GM19397 (cell line): ENCODE results near the gene FRAT2.
"Not testable (repeated sequence)": the region's sequence is repeated elsewhere in the genome, so short reads cannot be mapped to it uniquely, and the experiment has no call there.

Source experiments
- ATAC-seq: cut with Tn5 transposase; IDR thresholded peaks from one replicate; pipeline ENCODE4 v1.9.1; 2021; ENCODE audit warnings: mild to moderate bottlenecking, moderate library complexity; ENCODE audit not compliant: unreplicated experiment

Gene FRAT2

DNA sequence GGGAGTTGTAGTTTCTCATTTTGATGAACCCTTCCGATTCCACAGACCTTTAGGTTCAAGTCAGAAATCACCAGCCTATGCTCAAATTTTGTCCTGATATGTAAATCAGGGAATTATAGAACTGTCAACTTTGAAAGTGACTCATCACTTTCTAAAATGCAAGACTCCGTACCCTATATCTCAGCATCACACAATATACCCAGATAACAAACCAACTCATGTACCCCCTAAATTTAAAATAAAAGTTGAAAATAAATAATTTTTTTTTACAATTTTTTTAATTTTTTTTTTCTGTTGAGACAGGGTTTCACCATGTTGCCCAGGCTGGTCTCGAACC lies 41.7 kb downstream of the FRAT2 start:
- no peak for ATAC-seq

DNA sequence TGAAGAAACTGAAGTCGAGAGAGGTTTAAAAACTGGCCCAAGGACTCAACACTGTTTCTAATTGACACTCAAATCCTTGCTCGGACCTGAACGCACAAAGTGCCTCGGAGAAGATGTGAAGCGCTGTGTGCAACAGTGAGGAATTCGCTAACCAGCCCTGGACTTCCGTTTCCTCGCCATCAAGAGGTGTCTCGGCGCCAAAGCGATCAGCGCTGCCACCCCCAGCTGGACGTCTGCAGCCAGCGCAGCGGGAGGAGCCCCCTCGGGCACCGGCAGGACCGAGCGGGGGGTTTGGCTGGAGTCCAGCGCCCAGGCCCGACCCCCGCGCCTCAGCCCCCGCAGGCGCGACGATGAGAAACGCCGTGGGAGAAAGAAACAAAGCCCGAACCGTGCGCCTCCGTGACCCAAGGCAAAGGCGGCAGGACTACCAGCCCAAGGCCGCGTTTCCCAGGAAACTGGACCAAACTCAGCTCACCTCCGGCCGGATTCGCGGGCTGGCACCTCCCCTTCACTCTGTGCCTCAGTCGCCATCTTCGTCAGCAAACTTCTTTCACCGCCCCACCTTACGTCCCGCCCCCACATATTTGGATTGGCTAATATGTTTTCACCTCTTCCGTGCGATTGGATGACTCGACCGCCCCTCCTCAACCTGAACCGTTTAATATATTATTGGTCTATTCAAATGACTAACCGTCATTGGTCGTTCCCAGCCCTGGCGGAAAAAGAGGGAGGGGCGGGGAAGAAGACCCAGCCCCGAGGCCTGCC lies 42.2 kb downstream of the FRAT2 start, which contains the start of gene ARHGAP19:
Gene ARHGAP19, minus strand, starts transcription at position 541 of the 765 bp plus-strand sequence. Its CDS starts 10 bp downstream, at position 531.
- peak; percentile 95 for ATAC-seq

DNA sequence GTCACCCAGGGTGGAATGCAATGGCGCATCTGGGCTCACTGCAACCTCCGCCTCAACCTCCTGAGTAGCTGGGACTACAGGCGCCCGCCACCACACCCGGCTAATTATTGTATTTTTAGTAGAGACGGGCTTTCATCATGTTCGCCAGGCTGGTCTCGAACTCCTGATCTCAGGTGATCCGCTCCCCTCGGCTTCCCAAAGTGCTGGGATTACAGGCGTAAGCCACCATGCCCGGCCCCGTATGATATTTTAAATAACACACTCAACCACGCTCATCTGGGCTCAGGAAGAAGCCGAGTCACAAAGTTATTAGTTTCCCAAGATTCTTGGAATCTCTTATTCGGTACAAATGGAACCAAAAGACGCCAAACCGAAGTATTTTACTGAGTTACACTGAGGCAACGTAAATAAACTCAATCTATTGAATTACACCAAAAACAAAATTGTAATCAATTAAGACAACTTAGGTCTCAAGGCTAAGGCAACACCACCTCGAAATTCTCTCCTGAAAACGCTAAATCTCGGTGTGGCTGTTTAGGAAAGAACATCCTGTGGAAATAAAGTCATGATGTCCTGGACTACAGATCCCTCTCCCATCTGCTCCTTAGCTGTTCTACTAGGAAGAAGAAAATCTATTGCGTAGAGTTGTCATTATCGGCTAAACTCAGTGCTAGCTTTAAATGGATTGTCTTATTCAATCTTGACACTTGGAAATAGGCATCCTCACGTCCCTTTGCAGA lies 43.0 kb downstream of the FRAT2 start:
- ATAC-seq, result no peak

DNA sequence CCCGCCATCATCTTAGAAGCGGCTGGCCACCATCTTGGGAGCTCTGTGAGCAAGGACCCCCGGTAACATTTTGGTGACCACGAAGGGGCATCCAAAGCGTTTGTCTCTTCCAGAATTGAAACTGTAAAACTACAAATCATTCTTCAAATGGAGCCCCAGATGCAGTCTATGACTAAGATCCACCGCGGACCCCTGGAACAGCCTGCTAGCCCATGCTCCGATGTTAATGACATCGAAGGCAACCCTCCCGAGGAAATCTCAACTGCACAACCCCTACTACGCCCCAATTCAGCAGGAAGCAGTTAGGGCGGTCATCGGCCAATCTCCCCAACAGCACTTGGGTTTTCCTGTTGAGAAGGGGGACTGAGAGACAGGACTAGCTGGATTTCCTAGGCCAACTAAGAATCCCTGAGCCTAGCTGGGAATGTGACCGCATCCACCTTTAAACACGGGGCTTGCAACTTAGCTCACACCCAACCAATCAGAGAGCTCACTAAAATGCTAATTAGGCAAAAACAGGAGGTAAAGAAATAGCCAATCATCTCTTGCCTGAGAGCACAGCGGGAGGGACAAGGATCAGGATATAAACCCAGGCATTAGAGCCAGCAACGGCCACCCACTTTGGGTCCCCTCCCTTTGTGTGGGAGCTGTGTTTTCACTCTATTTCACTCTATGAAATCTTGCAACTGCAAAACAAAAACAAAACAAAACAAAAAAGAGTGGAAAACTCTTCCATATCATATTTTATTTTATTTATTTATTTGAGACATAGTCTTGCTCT lies 43.8 kb downstream of the FRAT2 start:
- ATAC-seq, result not testable (repeated sequence)

DNA sequence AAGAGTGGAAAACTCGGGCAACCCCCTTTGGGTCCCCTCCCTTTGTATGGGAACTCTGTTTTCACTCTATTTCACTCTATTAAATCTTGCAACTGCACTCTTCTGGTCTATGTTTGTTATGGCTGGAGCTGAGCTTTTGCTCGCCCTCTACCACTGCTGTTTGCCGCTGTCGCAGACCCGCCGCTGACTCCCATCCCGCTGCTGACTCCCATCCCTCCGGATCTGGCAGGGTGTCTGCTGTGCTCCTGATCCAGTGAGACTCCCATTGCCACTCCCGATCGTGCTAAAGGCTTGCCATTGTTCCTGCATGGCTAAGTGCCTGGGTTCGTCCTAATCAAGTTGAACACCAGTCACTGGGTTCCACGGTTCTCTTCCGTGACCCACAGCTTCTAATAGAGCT lies 44.5 kb downstream of the FRAT2 start:
- not testable (repeated sequence) for ATAC-seq
